Measurements from ENCODE around the gene PIBF1.

DNA sequence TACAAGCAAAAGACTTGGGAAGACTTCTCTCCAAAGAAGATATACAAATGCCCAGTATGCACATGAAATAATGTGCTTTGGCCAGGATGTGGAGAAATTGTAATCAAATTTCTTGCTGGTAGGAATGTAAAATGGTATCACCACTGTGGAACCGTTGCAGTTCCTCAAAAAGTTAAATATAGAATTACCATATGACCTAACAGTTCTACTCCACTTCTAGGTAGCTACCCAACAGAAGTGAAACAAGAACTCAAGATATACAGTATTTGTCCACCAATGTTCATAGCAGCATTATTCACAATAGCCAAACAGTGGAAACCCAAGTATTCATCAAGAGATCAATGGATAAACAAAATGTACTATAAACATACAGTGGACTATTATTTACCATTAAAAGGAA, 181.8 kb downstream of the PIBF1 start:
- no peak for TF ChIP-seq TAF1 (IDR thresholded peaks at IDR 0.05; ENCODE audit: borderline replicate concordance, insufficient read depth, low read length)
- TF ChIP-seq, protein P1, sequence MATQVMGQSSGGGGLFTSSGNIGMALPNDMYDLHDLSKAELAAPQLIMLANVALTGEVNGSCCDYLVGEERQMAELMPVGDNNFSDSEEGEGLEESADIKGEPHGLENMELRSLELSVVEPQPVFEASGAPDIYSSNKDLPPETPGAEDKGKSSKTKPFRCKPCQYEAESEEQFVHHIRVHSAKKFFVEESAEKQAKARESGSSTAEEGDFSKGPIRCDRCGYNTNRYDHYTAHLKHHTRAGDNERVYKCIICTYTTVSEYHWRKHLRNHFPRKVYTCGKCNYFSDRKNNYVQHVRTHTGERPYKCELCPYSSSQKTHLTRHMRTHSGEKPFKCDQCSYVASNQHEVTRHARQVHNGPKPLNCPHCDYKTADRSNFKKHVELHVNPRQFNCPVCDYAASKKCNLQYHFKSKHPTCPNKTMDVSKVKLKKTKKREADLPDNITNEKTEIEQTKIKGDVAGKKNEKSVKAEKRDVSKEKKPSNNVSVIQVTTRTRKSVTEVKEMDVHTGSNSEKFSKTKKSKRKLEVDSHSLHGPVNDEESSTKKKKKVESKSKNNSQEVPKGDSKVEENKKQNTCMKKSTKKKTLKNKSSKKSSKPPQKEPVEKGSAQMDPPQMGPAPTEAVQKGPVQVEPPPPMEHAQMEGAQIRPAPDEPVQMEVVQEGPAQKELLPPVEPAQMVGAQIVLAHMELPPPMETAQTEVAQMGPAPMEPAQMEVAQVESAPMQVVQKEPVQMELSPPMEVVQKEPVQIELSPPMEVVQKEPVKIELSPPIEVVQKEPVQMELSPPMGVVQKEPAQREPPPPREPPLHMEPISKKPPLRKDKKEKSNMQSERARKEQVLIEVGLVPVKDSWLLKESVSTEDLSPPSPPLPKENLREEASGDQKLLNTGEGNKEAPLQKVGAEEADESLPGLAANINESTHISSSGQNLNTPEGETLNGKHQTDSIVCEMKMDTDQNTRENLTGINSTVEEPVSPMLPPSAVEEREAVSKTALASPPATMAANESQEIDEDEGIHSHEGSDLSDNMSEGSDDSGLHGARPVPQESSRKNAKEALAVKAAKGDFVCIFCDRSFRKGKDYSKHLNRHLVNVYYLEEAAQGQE (IDR thresholded peaks at IDR 0.05; ENCODE audit: insufficient read depth in 1 of 2, low read depth in 2 of 2, low read length in 2 of 2) = no peak
- no peak for TF ChIP-seq SIN3A (IDR thresholded peaks at IDR 0.05; ENCODE audit: borderline replicate concordance, insufficient read depth, low read length)
- TF ChIP-seq POLR2AphosphoS5 (IDR thresholded peaks at IDR 0.05; ENCODE audit: low read depth, low read length) = no peak

All from PFSK-1 (cell line).